Panc1 (cell line): ENCODE data around the gene TBX2. TPM values are rescaled to one million over a fixed set of nuclear protein-coding genes. Genes with fewer than 3 reads are reported as not detected.

Source experiments
- ATAC-seq: fragments of 200-7000 bp; cut with Tn5 transposase; 2 replicates; pipeline ENCODE4 v1.9.1; 2020; ENCODE audit warnings: mild to moderate bottlenecking, moderate library complexity
- BruUV-seq: library from RNA; stranded (reverse); fragments of 400-500 nt; replicated peaks from 2 replicates; lab custom pipeline; 2021; lab: Mats Ljungman, UMichigan
- CTCF ChIA-PET: fragments of 300-600 bp; sonication (Branson Sonifier 250); formaldehyde crosslinking; loops from one replicate; lab custom pipeline; 2022; ENCODE audit warnings: antibody characterized with exemption; lab: Charles Lee
- POLR2A ChIA-PET: fragments of 300-600 bp; sonication (Branson Sonifier 250); formaldehyde crosslinking; loops from one replicate; lab custom pipeline; 2022; ENCODE audit warnings: antibody characterized with exemption; lab: Charles Lee
- DNase-seq: peaks from one replicate; pipeline ENCODE4 v3.0.0-alpha.2; 2010; ENCODE audit warnings: low read depth, low spot score
- H3K27ac ChIP-seq: 2 replicates; pipeline ENCODE4 v1.5.1; 2011; ENCODE audit warnings: mild to moderate bottlenecking, low read length, inconsistent platforms
- H3K27me3 ChIP-seq: fragments of 200-500 bp; sonication (Bioruptor generic); 2 replicates; pipeline ENCODE4 v1.6.0; 2014; ENCODE audit warnings: low read length, inconsistent platforms; ENCODE audit not compliant: control insufficient read depth, insufficient read depth
- H3K36me3 ChIP-seq: fragments of 200-500 bp; sonication (Bioruptor generic); 2 replicates; pipeline ENCODE4 v1.5.1; 2014; ENCODE audit warnings: inconsistent platforms, mild to moderate bottlenecking, low read length, moderate library complexity; ENCODE audit not compliant: control insufficient read depth, insufficient read depth
- H3K4me1 ChIP-seq: 2 replicates; pipeline ENCODE4 v1.5.1; 2011; ENCODE audit warnings: inconsistent platforms, mild to moderate bottlenecking, low read length, moderate library complexity; ENCODE audit not compliant: control insufficient read depth, insufficient read depth
- H3K4me3 ChIP-seq, 2 experiments: 2 replicates each; pipeline ENCODE4 v1.5.1; 2011 to 2012; ENCODE audit warnings: low read depth in 2 of 2, low read length in 2 of 2, mild to moderate bottlenecking in 2 of 2, inconsistent platforms in 1 of 2, moderate library complexity in 1 of 2
- H3K9me3 ChIP-seq: fragments of 200-500 bp; sonication (Bioruptor generic); 2 replicates; pipeline ENCODE4 v1.5.1; 2014; ENCODE audit warnings: low read depth, mild to moderate bottlenecking, inconsistent platforms, low read length, moderate library complexity; ENCODE audit not compliant: control insufficient read depth, insufficient read depth
- CTCF ChIP-seq: fragments of 450-650 bp; IDR thresholded peaks from 2 replicates; pipeline ENCODE4 v1.5.1; 2017; ENCODE audit warnings: mild to moderate bottlenecking
- POLR2AphosphoS5 ChIP-seq: IDR thresholded peaks from 2 replicates; pipeline ENCODE4 v1.6.1; 2012; ENCODE audit warnings: mild to moderate bottlenecking, low read depth, low read length, moderate library complexity
- REST ChIP-seq, 2 experiments: IDR thresholded peaks; 2 replicates each; pipeline ENCODE4 v1.6.1; 2011 to 2012; ENCODE audit warnings: low read depth in 2 of 2, control low read depth in 1 of 2, low read length in 1 of 2, mild to moderate bottlenecking in 1 of 2, moderate library complexity in 1 of 2; ENCODE audit not compliant: insufficient read depth in 1 of 2
- SIN3A ChIP-seq: IDR thresholded peaks from 2 replicates; pipeline ENCODE4 v1.6.1; 2012; ENCODE audit warnings: low read depth, mild to moderate bottlenecking, low read length, moderate library complexity, borderline replicate concordance; ENCODE audit not compliant: insufficient read depth
- TCF7L2 ChIP-seq: IDR thresholded peaks from 2 replicates; pipeline ENCODE4 v1.6.1; 2011; ENCODE audit warnings: mild to moderate bottlenecking, low read depth, low read length, inconsistent platforms
- in situ Hi-C: cut with HindIII; loops from 2 replicates; pipeline ENCODE4 v1.10.0; 2016; ENCODE audit warnings: low sequenced_read_pairs, low pct_unique_long_range_greater_than_20kb
- intact Hi-C: fragments of 100-400 bp; cut with micrococcal nuclease; formaldehyde crosslinking; loops from one replicate; pipeline ENCODE4 v1.10.0; 2022; ENCODE audit not compliant: unreplicated experiment
- total RNA-seq: library from RNA; stranded (reverse); gene quantifications from one replicate; pipeline ENCODE4 v1.2.1, GENCODE V29; 2021; ENCODE audit not compliant: unreplicated experiment

The TBX2 gene
- total RNA-seq, 1 experiment from 2014 or later, result 35.6 TPM

DNA sequence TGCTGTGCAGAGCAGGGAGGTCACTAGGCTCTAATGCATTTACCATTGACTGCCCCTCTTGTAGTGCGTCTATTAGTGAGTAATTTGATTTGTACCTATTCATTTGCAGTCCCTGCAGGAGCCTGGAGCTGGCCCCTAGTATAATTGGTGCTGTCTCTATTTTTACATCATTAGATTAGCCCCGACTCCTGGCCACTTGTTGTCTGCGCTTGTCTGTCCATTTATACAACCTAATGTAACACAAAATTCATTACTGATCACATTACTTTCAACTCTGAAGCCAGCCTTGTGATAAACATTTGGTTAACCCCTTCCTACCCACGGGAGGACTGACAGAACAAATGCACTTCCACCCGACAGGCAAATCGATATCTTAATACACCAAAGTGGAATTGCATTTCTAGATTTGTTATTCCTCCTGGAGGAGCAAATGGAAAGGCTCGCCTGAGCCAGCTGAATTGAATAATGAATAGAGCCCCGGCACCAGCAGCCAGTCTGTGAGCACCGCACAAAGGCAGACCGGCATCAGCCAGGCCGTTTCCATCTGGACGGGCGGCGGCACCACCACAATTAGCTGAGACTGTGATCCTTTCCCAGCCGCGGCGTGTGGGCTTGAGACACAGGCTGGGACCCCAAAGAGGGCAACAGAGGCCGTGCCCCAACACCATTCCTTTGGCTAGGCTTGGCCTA, 18.7 kb upstream of the TBX2 start:
- CTCF ChIA-PET, result no interaction called here
- no peak for ATAC-seq
- Histone ChIP-seq H3K27ac (no peak overlapping the region), H3K9me3 (no peaks in the 10 kb centered on the region), H3K4me1 (peaks cover 9% of the 10 kb centered on the region; the same call in 1 of the 2 replicates), H3K27me3 (no peaks in the 10 kb centered on the region), H3K36me3 (no peaks in the 10 kb centered on the region), H3K4me3 (no peak overlapping the region)
- intact Hi-C loops, result no loop called here
- POLR2A ChIA-PET, result no interaction called here
- no TSS peak for BruUV-seq
- DNase-seq, result no peak
- in situ Hi-C loops, result no loop called here
- TF ChIP-seq POLR2AphosphoS5 (no peak), SIN3A (no peak), TCF7L2 (no peak), CTCF (no peak), REST (IDR thresholded peaks at IDR 0.05; ENCODE audit: insufficient read depth in 1 of 2, low read depth in 2 of 2, low read length in 1 of 2) (no peak)

DNA sequence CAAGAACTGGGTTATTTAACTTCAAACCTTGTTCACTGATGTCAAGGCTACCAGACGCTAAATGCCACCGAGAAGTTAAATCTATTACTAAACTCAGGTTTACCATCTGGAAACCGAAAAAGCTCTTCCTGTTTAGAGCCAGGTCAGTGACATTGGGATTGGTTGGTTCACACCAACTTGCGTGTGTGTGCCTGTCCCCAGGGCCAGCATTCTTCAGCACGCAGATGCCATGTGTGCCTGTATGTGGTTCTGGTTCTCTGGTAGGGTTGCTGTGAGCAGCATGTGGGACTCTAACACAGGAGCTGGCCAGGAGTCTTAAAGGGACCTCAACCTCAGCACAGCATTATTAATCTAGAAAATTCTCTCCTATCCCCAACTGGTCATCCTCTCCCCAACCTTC, 18.1 kb upstream of the TBX2 start:
- intact Hi-C loops (no loop called here), in situ Hi-C loops (no loop called here)
- H3K27ac ChIP-seq, result no peak overlapping the region
- peaks cover 13% of the 10 kb centered on the region; the same call in 1 of the 2 replicates for H3K4me1 ChIP-seq
- no peak overlapping the region for H3K4me3 ChIP-seq
- ChIA-PET CTCF (no interaction called here), POLR2A (no interaction called here)
- no TSS peak for BruUV-seq
- no peaks in the 10 kb centered on the region for H3K27me3 ChIP-seq
- H3K36me3 ChIP-seq, result no peaks in the 10 kb centered on the region
- no peak for DNase-seq
- TF ChIP-seq SIN3A (no peak), REST (IDR thresholded peaks at IDR 0.05; ENCODE audit: insufficient read depth in 1 of 2, low read depth in 2 of 2, low read length in 1 of 2) (no peak)
- H3K9me3 ChIP-seq, result no peaks in the 10 kb centered on the region
- ATAC-seq, result no peak
